Measurements from ENCODE around the gene FSTL5.

Gene FSTL5

DNA sequence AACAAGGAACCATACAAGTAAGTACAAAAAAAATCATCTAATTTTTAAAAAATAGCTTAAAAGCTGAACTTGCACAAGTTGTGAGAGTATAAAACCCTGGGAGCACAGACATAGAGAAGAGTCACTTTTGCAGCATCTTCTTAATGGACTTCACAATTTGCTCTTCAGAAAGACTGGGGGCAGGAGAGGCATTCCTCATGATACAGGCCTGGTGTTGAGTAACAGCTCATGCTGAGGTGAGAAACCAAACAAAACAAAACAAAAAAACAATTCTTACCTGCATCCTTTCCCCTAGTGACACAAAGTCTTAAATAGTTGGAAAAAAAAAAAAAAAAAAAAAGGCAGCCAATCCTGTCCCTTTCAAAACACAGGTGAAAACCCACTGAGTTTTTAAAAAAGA lies 562.8 kb downstream of the FSTL5 start:
- no peak overlapping the region for H3K4me3 ChIP-seq (ENCODE audit: low read depth, low read length)

GRCh38 chr4:161595230-161595771 lies 568.5 kb downstream of the FSTL5 start:
- no peak overlapping the region for H3K4me3 ChIP-seq (ENCODE audit: low read depth, low read length)

DNA sequence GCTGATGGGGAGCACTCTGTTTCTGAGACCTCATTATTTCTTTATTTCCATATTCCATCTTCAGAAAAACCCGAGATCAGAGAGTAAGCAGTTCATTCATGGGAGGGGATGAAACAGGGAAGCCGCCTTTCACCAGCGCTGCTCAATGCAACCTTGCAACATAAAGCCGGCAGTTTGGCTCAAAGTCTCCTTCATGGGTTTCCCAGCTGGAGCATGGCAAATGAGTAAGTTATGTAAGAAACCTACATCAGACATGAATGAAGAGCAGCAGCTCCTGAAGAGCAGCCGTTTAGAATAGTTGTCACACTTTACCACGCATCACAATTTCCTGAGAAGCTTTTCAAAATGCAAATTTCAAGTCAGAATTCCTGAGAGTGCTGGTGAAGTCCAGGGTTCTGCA lies 578.8 kb downstream of the FSTL5 start:
- H3K4me3 ChIP-seq (ENCODE audit: low read depth, low read length), result no peak overlapping the region

DNA sequence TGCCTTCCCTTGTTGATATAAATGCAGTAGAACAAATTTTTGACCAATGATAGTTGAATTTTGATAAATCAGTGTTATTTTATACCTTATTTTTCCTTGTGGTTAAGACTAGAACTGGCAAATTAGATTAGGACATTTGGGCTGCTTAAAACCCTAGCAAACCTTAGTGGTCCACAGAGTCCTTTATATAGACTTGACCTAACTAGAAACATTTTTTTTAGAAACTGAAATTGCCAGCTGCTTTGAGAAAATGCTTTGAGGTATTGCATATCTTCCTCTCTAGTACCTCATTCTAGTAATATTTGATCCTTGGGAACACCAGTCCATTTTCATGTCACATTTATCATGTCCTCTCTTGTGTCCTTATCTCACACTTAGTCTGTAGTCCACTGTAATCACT lies 580.3 kb downstream of the FSTL5 start:
- no peak overlapping the region for H3K4me3 ChIP-seq (ENCODE audit: low read depth, low read length)

DNA sequence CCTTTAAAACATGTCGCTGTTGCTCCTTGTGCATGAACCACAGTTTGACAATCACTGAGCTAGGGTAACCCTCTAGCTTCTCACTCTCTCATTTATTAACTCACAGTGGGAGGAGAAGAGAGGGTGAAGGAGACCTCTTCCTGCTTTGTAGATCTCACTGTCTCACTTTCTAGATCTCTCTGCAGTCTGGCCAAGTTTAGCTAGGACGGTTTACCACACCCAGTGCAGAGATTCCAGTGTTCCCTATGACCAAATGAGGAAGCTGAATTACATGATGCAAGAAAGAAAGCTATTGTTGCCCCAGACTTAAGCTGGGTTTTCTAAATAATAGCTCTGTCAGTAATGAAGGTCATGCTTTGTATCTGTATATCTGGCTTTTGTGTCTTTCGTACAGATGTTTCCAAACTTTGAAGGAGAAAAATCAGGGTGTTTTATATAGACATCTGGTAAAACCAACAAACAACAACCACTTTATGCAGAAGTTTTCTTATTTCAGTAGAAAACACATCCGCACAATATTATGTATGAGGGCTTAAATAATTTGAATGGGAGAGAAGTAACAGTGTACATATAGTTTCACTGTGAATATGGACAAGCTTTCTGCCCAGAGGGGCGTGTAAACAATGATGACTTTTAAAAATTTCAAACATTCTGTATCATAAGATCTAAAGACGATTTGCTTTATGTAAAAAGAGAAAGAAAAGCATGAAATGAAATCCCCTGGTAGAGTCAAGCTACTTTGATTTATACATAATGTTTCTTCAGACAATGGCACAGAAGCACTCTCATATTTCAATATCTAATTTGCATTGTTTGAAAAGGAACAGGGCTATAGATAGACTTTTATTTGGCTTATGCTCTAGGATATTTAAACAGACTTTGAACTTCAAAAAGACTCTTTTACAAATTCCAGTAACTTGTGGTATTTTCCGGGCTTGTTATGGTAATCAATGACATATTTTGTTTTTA lies 582.3 kb downstream of the FSTL5 start:
- no peak overlapping the region for H3K4me3 ChIP-seq (ENCODE audit: low read depth, low read length)

GRCh38 chr4:161577579-161578301 lies 586.1 kb downstream of the FSTL5 start:
- H3K4me3 ChIP-seq (ENCODE audit: low read depth, low read length), result no peak overlapping the region

- no peak overlapping the region for H3K4me3 ChIP-seq (ENCODE audit: low read depth, low read length)
Observed at GRCh38 chr4:161573836-161574235, 590.0 kb downstream of the FSTL5 start.

DNA sequence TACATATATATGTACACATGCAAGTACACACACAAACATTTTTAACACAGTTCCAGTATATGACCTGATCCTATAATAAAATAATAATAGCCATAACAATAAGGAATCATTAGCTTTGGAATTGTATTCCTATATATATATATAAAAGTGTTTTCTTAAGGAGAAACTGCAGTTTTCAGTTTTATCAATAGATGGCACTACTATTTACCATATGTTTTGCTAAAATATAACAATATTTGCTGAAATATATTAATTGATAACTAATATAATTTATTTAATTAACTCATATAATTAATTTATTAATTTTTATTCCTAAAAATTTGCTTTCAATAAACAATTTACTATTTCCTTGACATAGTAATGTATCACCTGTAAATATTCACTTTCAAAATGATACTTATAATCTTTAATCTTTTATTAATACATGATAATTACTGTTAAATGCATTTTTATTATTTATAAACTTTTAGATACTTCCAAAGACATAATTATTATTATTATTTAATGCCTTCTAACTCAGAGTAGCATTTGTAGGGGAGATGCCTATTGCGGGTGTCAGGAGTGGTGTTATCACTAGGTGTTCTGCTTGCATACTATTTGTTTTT lies 599.5 kb downstream of the FSTL5 start:
- no peak overlapping the region for H3K4me3 ChIP-seq (ENCODE audit: low read depth, low read length)

DNA sequence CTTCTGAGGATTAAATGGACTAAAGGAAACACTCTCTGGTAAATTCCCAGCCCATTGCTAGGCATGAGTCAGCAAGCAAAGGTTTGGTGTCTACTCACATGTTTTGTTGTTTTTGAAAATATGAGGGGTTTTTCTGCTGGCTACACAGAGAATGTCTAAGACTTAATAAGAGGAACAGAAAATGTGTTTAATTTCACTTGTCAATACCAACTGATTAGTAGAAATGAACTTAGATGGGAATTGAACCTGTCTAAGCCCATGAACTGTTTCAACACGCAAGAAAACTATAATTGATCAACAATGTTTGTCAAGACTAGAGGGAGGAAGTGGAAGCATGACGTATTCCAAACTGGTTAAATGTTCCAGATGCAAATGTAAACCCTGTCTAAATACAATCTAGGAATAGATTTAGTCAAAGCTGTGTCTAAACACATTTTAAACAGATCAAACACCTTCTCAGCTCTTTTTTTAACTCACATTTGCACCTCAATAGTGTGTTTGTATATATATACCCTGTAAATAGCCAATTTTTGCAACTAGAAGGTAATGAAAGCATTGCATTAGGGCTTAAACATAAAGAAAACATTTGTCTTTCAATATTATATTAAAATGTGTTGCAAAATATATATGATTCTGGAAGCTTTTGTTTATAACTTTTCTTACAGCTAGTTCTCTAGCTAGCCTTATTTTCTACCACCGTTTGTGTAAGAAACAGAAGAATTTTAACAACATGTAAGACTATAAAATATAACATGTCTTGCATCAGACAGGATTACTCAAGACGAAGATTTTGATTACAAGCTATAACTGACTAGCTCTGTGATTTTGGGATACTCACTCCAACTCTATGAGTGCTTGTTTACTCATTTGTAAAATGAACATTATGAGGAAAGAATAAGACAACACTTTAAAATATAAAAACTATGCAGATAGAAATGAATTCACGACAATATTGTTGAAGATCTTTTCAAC lies 607.8 kb downstream of the FSTL5 start:
- no peak overlapping the region for H3K4me3 ChIP-seq (ENCODE audit: low read depth, low read length)

DNA sequence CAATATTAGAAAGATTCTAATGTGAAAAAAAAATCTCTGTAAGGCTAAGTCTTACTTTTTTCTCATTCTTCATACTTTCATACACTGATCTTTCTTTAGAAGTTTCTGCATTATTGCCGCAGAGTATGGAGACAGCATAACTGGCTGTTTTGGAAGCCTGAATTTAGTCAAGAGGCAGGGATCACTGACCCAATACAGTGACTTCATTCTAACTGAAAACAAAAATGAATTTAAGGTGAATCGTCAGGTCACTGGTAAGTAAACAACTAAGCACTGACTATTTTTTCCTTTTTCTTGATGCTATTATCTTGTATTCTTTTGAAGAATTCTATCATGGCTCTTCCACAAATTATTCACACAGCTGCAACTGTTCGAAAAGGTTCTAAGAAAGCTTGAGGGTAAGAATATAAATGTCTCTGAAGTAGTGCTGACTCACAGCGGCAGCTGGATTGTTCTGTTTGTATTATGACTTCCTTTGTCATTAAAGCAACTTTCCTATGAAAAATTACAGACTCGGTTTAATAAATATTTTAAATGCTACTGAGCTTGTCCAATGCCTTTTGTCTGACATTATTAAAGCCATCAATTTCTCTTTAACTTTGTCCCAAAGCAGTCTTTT lies 609.3 kb downstream of the FSTL5 start:
- no peak overlapping the region for H3K4me3 ChIP-seq (ENCODE audit: low read depth, low read length)

DNA sequence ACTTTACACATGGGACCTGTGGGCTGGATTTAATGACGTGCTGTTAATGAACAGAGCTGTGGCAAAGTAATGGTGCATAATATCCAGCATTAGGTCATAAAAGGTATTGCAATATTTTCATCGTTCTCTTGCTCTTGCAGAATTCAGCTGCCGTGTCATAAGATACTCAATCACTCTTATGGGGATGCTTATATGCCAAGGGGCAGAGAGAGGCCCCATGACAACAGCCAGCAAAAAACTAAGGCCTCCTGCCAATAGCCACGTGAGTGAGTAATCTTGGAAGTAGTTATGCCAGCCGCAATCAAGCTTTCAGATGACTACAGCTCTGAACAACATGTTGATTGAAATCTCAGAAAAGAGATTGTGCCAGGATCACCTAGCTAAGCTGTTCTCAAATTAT lies 616.9 kb downstream of the FSTL5 start:
- H3K4me3 ChIP-seq (ENCODE audit: low read depth, low read length), result no peak overlapping the region

DNA sequence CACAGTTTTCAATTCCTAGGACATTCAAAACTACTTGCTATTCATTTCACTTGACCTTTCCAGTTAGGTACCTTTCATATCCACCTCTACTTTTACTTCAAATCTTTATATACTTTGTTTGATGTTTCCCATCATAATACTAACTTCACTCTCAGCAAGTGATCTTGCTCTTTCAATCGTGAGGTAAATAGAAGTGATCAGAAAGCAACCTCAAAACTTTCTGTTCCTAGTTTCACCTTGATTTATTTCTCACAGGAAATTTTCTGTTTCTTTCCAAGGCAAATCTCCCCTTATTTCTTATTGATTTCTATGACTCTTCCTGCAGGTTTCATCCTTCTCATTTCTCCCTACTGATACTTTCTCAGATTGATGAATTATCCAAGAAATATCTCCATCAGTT lies 623.5 kb downstream of the FSTL5 start:
- H3K4me3 ChIP-seq (ENCODE audit: low read depth, low read length), result no peak overlapping the region

DNA sequence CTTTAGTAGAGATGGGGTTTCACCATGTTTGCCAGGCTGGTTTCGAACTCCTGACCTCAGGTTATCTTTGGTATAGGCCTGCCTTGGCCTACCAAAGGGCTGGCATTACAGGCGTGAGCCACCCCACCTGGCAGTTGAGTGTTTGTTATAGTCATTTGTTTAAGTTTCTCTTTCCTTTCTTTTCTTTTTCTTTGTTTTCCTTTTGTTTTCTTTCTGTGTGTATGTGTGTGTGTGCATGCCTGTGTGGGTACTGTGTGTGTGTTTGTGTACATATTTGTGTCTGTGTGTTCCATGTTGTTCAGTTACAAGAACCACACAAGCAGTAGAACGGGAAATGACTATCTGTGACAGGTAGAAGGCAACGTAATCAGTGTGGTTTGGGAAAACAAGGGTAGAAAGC lies 624.9 kb downstream of the FSTL5 start:
- no peak overlapping the region for H3K4me3 ChIP-seq (ENCODE audit: low read depth, low read length)

DNA sequence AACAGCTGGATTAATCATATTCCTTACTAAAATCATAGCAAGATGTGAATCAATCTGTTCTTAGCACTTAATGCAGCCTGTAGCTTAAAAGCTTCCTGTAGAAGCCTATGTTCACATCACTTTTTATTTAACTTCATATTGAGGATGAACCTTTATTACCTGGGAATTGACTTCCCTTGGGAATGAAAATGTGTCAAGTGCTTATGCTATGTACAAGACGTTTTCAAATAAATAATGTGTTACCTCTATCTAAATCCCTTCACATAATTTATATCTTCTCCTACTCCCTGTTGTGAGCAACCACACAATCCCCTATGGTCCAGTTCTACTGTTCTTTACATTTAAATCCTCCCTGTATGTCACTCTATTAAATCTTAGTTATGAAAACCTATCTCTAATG lies 633.1 kb downstream of the FSTL5 start:
- H3K4me3 ChIP-seq (ENCODE audit: low read depth, low read length), result no peak overlapping the region

GRCh38 chr4:161525121-161525520 lies 638.7 kb downstream of the FSTL5 start:
- H3K4me3 ChIP-seq (ENCODE audit: low read depth, low read length), result no peak overlapping the region

- no peak overlapping the region for H3K4me3 ChIP-seq (ENCODE audit: low read depth, low read length)
Observed at GRCh38 chr4:161522031-161522430, 641.8 kb downstream of the FSTL5 start.

DNA sequence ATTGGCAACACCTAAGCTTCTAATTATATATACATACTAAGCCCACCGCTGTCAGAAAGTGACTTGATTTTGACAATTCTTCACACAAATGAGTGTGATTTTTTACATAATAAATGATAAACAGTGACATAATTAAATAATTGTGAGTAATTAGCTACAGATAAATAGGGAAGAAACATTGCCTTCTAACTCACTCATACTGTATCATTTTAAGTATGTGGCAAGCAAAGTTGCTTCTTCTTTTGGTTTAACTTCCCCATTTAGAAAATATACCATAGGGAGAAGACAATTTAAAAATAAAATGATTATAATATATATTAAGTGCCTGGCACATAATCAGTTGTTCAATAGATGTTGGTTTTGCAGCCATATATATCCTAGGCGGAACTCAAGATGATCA lies 644.2 kb downstream of the FSTL5 start:
- no peak overlapping the region for H3K4me3 ChIP-seq (ENCODE audit: low read depth, low read length)

DNA sequence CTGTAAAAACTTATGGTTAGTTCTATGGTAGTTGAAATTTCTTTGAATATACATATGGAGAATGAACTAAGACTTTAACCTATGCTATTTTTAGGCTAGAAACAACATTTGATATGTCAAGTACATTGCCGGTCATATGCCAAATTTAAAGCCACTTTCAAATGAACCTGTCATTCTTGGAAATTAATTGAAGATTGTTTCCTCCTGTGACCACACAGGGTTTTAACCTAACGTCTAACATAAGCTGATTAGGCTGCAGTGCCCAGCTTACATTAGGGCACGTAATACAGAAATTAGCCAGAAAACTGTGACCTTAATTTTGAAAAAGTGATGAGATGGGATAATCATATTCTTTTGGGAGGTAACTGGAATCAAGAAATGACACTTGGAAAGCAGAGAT lies 645.9 kb downstream of the FSTL5 start:
- no peak overlapping the region for H3K4me3 ChIP-seq (ENCODE audit: low read depth, low read length)

- H3K4me3 ChIP-seq (ENCODE audit: low read depth, low read length), result no peak overlapping the region
Observed at GRCh38 chr4:161505141-161505540, 658.7 kb downstream of the FSTL5 start.

DNA sequence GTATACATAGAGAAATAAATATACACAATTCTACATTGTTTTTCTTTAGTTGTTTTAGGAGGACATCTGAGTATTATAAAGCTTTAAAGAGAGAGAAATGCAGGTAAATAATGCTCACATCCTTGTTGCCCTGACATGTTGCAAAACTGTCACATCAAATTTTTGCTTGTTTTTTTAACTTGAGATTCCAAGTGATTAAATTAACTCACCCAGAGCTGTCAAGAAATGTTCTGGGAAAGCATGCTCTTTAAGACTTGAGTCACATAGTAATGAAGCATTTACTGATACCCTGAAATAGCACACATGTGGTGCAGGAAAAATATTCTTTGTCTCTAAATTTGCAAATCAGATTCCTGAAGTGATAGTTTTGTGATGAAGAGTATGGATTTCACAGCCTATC lies 665.6 kb downstream of the FSTL5 start:
- no peak overlapping the region for H3K4me3 ChIP-seq (ENCODE audit: low read depth, low read length)
